ENCODE data around the gene SNX24. TPM values are rescaled to one million over a fixed set of nuclear protein-coding genes. Genes with fewer than 3 reads are reported as not detected.

The SNX24 gene
- total and polyA plus RNA-seq, 10 of the 15 experiments (the other 5 are each of a cell fraction or from before 2014, with no cell fraction given): 0.15 to 6.6 (median 4.1) TPM

GRCh38 chr5:122906768-122907167, 61.4 kb downstream of the SNX24 start (continued):
- TF ChIP-seq, protein P1, sequence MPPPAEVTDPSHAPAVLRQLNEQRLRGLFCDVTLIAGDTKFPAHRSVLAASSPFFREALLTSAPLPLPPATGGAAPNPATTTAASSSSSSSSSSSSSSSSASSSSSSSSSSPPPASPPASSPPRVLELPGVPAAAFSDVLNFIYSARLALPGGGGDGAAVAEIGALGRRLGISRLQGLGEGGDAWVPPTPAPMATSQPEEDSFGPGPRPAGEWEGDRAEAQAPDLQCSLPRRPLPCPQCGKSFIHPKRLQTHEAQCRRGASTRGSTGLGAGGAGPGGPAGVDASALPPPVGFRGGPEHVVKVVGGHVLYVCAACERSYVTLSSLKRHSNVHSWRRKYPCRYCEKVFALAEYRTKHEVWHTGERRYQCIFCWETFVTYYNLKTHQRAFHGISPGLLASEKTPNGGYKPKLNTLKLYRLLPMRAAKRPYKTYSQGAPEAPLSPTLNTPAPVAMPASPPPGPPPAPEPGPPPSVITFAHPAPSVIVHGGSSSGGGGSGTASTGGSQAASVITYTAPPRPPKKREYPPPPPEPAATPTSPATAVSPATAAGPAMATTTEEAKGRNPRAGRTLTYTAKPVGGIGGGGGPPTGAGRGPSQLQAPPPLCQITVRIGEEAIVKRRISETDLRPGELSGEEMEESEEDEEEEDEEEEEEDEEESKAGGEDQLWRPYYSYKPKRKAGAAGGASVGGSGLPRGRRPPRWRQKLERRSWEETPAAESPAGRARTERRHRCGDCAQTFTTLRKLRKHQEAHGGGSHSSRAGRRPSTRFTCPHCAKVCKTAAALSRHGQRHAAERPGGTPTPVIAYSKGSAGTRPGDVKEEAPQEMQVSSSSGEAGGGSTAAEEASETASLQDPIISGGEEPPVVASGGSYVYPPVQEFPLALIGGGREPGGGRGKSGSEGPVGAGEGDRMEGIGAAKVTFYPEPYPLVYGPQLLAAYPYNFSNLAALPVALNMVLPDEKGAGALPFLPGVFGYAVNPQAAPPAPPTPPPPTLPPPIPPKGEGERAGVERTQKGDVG (CRISPR knock-in tag; IDR thresholded peaks at IDR 0.05): no peak
- TF ChIP-seq TBL1XR1 (IDR thresholded peaks at IDR 0.05; ENCODE audit: low read depth, low read length) (no peak), EGR1 (IDR thresholded peaks at IDR 0.05; ENCODE audit: borderline replicate concordance in 1 of 2, low read depth in 2 of 2, low read length in 2 of 2) (no peak), PAX5 (IDR thresholded peaks at IDR 0.05; ENCODE audit: borderline replicate concordance, low read depth, low read length) (no peak), ZNF207 (IDR thresholded peaks at IDR 0.05; ENCODE audit: borderline replicate concordance) (no peak), ZBED1 (IDR thresholded peaks at IDR 0.05; ENCODE audit: borderline replicate concordance) (no peak), RB1 (IDR thresholded peaks at IDR 0.05; ENCODE audit: borderline replicate concordance) (no peak)

DNA sequence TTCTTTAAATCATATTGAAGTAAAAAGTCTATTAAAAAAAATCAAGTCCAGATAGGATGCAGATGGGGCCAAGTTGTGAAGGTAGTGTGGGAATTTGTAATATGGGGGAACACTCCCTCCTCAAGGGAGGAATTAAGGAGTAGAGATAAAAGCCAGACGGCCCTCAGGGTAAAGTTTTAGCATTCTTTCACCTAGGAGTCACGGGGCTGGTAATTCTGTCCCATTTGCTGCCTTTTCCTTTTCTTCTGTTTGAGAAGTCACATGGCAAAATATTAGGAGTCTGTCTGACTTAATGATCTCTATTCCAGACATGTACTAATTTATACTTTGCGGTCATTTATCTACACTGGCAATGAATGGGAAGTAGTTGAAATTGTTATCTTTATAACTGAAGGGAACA, 61.9 kb downstream of the SNX24 start:
- no peak for ATAC-seq
- POLR2A ChIA-PET: no interaction called here
- H3K4me2 ChIP-seq (ENCODE audit: control insufficient read depth, insufficient read depth): no peak overlapping the region
- H3K9ac ChIP-seq (ENCODE audit: control insufficient read depth, insufficient read depth, low read length): no peak overlapping the region
- BruUV-seq (replicated peaks): no TSS peak
- H3K4me1 ChIP-seq (ENCODE audit: control insufficient read depth, insufficient read depth, low read length): no peaks in the 10 kb centered on the region
- H4K20me1 ChIP-seq (ENCODE audit: control insufficient read depth, insufficient read depth): no peaks in the 10 kb centered on the region
- FAIRE-seq: no peak
- RAD21 ChIA-PET (ENCODE audit: unreplicated experiment): no interaction called here
- H3K9me3 ChIP-seq (replicated peaks; ENCODE audit: control insufficient read depth, insufficient read depth, low read length): no peaks in the 10 kb centered on the region
- no peaks in the 10 kb centered on the region for H3K79me2 ChIP-seq (ENCODE audit: control insufficient read depth, insufficient read depth, low read length)
- no peak overlapping the region for H3K27ac ChIP-seq (ENCODE audit: control insufficient read depth, insufficient read depth)
- intact Hi-C loops (cut with micrococcal nuclease; ENCODE audit: unreplicated experiment): no loop called here
- no peak for DNase-seq (ENCODE audit: low read depth, low spot score)
- H3K36me3 ChIP-seq (ENCODE audit: control insufficient read depth in 2 of 2, insufficient read depth in 2 of 2, low read length in 1 of 2): no peaks in the 10 kb centered on the region
- no peak overlapping the region for H2AFZ ChIP-seq (ENCODE audit: control insufficient read depth, low read depth, low read length)
- H3K4me3 ChIP-seq: no peak overlapping the region
- 73% methylated on average over 3 of the region's 3 CpGs for WGBS (ENCODE audit: insufficient coverage, insufficient replicate concordance, low lambda C conversion rate, missing lambda C conversion rate)
- SMC1A ChIA-PET (ENCODE audit: uncharacterized antibody, unreplicated experiment): no interaction called here
- no peaks in the 10 kb centered on the region for H3K27me3 ChIP-seq (replicated peaks in 1 of 2; ENCODE audit: control insufficient read depth in 2 of 2, insufficient read depth in 2 of 2, low read length in 1 of 2)
- CTCF ChIA-PET: no interaction called here
- in situ Hi-C loops (cut with MboI): no loop called here
- TF ChIP-seq, protein P2, sequence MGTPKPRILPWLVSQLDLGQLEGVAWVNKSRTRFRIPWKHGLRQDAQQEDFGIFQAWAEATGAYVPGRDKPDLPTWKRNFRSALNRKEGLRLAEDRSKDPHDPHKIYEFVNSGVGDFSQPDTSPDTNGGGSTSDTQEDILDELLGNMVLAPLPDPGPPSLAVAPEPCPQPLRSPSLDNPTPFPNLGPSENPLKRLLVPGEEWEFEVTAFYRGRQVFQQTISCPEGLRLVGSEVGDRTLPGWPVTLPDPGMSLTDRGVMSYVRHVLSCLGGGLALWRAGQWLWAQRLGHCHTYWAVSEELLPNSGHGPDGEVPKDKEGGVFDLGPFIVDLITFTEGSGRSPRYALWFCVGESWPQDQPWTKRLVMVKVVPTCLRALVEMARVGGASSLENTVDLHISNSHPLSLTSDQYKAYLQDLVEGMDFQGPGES (IDR thresholded peaks at IDR 0.05): no peak
- TF ChIP-seq HDAC2 (IDR thresholded peaks at IDR 0.05) (no peak), HDAC6 (IDR thresholded peaks at IDR 0.05; ENCODE audit: unreplicated experiment) (no peak), ZNF24 (IDR thresholded peaks at IDR 0.05) (no peak), NFYA (IDR thresholded peaks at IDR 0.05; ENCODE audit: borderline replicate concordance, low read depth, low read length) (no peak), ZNF384 (IDR thresholded peaks at IDR 0.05; ENCODE audit: borderline replicate concordance, low read depth, low read length) (no peak), CEBPB (IDR thresholded peaks at IDR 0.05; ENCODE audit: borderline replicate concordance in 1 of 2, low read depth in 2 of 2, low read length in 2 of 2) (no peak), E4F1 (IDR thresholded peaks at IDR 0.05; ENCODE audit: borderline replicate concordance, partially characterized antibody) (no peak), NFYB (IDR thresholded peaks at IDR 0.05; ENCODE audit: insufficient read depth, low read depth, low read length) (no peak), MXI1 (IDR thresholded peaks at IDR 0.05; ENCODE audit: low read depth, low read length) (no peak)
